ENCODE results near the gene AP5Z1. TPM values are rescaled to one million over a fixed set of nuclear protein-coding genes. Genes with fewer than 3 reads are reported as not detected.

AP5Z1 gene
- total RNA-seq, 2 experiments from 2014 or later = 32.8 to 35.0 TPM

- H3K4me2 ChIP-seq (ENCODE audit: low read length) = no peak overlapping the region
- intact Hi-C loops (cut with micrococcal nuclease; ENCODE audit: unreplicated experiment) = loop anchor here (1.0 kb wide), 1 partner anchor 143 kb away; no protein-coding TSS in a partner anchor
- BruUV-seq (replicated peaks) = no TSS peak
- H2AFZ ChIP-seq (ENCODE audit: low read length) = no peak overlapping the region
- no peaks in the 10 kb centered on the region for H3K79me2 ChIP-seq (ENCODE audit: insufficient read depth, low read depth, low read length)
- TF ChIP-seq EZH2phosphoT487 (IDR thresholded peaks at IDR 0.05; ENCODE audit: borderline replicate concordance, low read depth, low read length) (no peak), CTCF (conservative IDR thresholded peaks at IDR 0.05; ENCODE audit: low read length) (no peak)
- no peaks in the 10 kb centered on the region for H3K4me1 ChIP-seq (ENCODE audit: insufficient read depth, low read length, poor library complexity, severe bottlenecking)
- H3K9me2 ChIP-seq (ENCODE audit: insufficient read depth, low read length) = no peaks in the 10 kb centered on the region
- H3K4me3 ChIP-seq (ENCODE audit: low read depth, low read length, poor library complexity, severe bottlenecking) = no peak overlapping the region
- ChIA-PET CTCF (ENCODE audit: unreplicated experiment) (no interaction called here), POLR2A (no interaction called here)
- no peak for DNase-seq (ENCODE audit: low spot score)
- H3K9me3 ChIP-seq (ENCODE audit: low read length) = no peaks in the 10 kb centered on the region
- no peaks in the 10 kb centered on the region for H4K20me1 ChIP-seq (ENCODE audit: insufficient read depth, low read length)
- peaks cover 55% of the 10 kb centered on the region for H3K36me3 ChIP-seq (ENCODE audit: insufficient read depth, low read length)
- H3K27ac ChIP-seq (ENCODE audit: low read depth, low read length, poor library complexity, severe bottlenecking) = no peak overlapping the region
Measured at GRCh38 chr7:4754433-4755010, 20.9 kb upstream of the AP5Z1 start.

- intact Hi-C loops (cut with micrococcal nuclease; ENCODE audit: unreplicated experiment) = no loop called here
- no TSS peak for BruUV-seq (replicated peaks)
- Histone ChIP-seq H3K4me3 (ENCODE audit: low read depth, low read length, poor library complexity, severe bottlenecking) (no peak overlapping the region), H2AFZ (ENCODE audit: low read length) (no peak overlapping the region), H4K20me1 (ENCODE audit: insufficient read depth, low read length) (no peaks in the 10 kb centered on the region), H3K9me2 (ENCODE audit: insufficient read depth, low read length) (no peaks in the 10 kb centered on the region), H3K79me2 (ENCODE audit: insufficient read depth, low read depth, low read length) (no peaks in the 10 kb centered on the region), H3K4me2 (ENCODE audit: low read length) (no peak overlapping the region), H3K9me3 (ENCODE audit: low read length) (no peaks in the 10 kb centered on the region), H3K27ac (ENCODE audit: low read depth, low read length, poor library complexity, severe bottlenecking) (no peak overlapping the region), H3K4me1 (ENCODE audit: insufficient read depth, low read length, poor library complexity, severe bottlenecking) (no peaks in the 10 kb centered on the region), H3K36me3 (ENCODE audit: insufficient read depth, low read length) (peaks cover 52% of the 10 kb centered on the region)
- DNase-seq (ENCODE audit: low spot score) = no peak
- TF ChIP-seq CTCF (conservative IDR thresholded peaks at IDR 0.05; ENCODE audit: low read length) (no peak), EZH2phosphoT487 (IDR thresholded peaks at IDR 0.05; ENCODE audit: borderline replicate concordance, low read depth, low read length) (no peak)
- CTCF ChIA-PET (ENCODE audit: unreplicated experiment) = no interaction called here
- POLR2A ChIA-PET = interaction anchor here (0.6 kb wide), 1 partner anchor 652 kb away, joined by 3 read pairs; no protein-coding TSS in a partner anchor
Measured at GRCh38 chr7:4755045-4755444, 20.4 kb upstream of the AP5Z1 start.

GRCh38 chr7:4758111-4758510 lies 17.3 kb upstream of the AP5Z1 start:
- TF ChIP-seq EZH2phosphoT487 (IDR thresholded peaks at IDR 0.05; ENCODE audit: borderline replicate concordance, low read depth, low read length) (no peak), CTCF (conservative IDR thresholded peaks at IDR 0.05; ENCODE audit: low read length) (no peak)
- Histone ChIP-seq H3K9me3 (ENCODE audit: low read length) (no peaks in the 10 kb centered on the region), H2AFZ (ENCODE audit: low read length) (no peak overlapping the region), H3K36me3 (ENCODE audit: insufficient read depth, low read length) (peaks cover 73% of the 10 kb centered on the region), H3K9me2 (ENCODE audit: insufficient read depth, low read length) (no peaks in the 10 kb centered on the region), H3K79me2 (ENCODE audit: insufficient read depth, low read depth, low read length) (no peaks in the 10 kb centered on the region), H3K4me2 (ENCODE audit: low read length) (no peak overlapping the region), H3K4me1 (ENCODE audit: insufficient read depth, low read length, poor library complexity, severe bottlenecking) (no peaks in the 10 kb centered on the region), H3K4me3 (ENCODE audit: low read depth, low read length, poor library complexity, severe bottlenecking) (no peak overlapping the region), H3K27ac (ENCODE audit: low read depth, low read length, poor library complexity, severe bottlenecking) (no peak overlapping the region), H4K20me1 (ENCODE audit: insufficient read depth, low read length) (no peaks in the 10 kb centered on the region)
- no TSS peak for BruUV-seq (replicated peaks)
- intact Hi-C loops (cut with micrococcal nuclease; ENCODE audit: unreplicated experiment) = no loop called here
- ChIA-PET CTCF (ENCODE audit: unreplicated experiment) (no interaction called here), POLR2A (no interaction called here)
- no peak for DNase-seq (ENCODE audit: low spot score)
